Subcutaneous preadipocyte (primary cell): ENCODE results near the gene B4GAT1. TPM values are rescaled to one million over a fixed set of nuclear protein-coding genes. Genes with fewer than 3 reads are reported as not detected.

ENCODE experiments used
- small RNA-seq: library from RNA; depleted of rRNA; stranded (forward); fragments of <200 nt; gene quantifications from one replicate; pipeline ENCODE3, GENCODE V24; 2012
- total RNA-seq: library from RNA; depleted of rRNA; stranded (reverse); fragments of >200 nt; gene quantifications from 2 replicates; pipeline ENCODE4 v1.2.3, GENCODE V29; 2012

B4GAT1 gene
- 17.2 and 19.8 TPM in 2 replicates for total RNA-seq

GRCh38 chr11:66347425-66348276, at the start of gene B4GAT1:
Gene B4GAT1, minus strand, starts transcription at chr11:66347629. Its CDS starts 84 bp downstream, at chr11:66347545.

GRCh38 chr11:66371627-66372415, 24.4 kb upstream of the B4GAT1 start, which contains the start of gene SLC29A2:
Gene SLC29A2, minus strand, starts transcription at chr11:66371760. Its CDS starts 169 bp downstream, at chr11:66371591.

GRCh38 chr11:66344550-66345315, 2.7 kb downstream of the B4GAT1 start, which contains the start of gene BRMS1:
Gene BRMS1, minus strand, starts transcription at chr11:66345104. Its CDS starts 2,870 bp downstream, at chr11:66342234.

GRCh38 chr11:66336234-66337102, 11.0 kb downstream of the B4GAT1 start, which contains the start of gene RIN1:
Gene RIN1, minus strand, starts transcription at chr11:66336434. Its CDS starts 32 bp downstream, at chr11:66336402.

GRCh38 chr11:66316849-66317251, 30.6 kb downstream of the B4GAT1 start, which contains the start of gene CD248:
Gene CD248, minus strand, starts transcription at chr11:66317044. Its CDS starts 17 bp downstream, at chr11:66317027.

Small RNA genes lying within 50 kb of the gene (small RNA-seq; reads per million reads assigned to genes)
- not detected for gene RF00017
- gene RNU1-84P: 2.0 reads per million, percentile 79 among the genes with 10 or more reads in this experiment

Other genes starting within 250 kb of the B4GAT1 start
- gene KLC2, start 89.9 kb downstream of the B4GAT1 start, total RNA-seq: 14.0 and 17.0 TPM in 2 replicates
- 81.6 and 93.1 TPM in 2 replicates for gene RAB1B, start 79.0 kb downstream of the B4GAT1 start, total RNA-seq
- 0.73 TPM in 1 of 2 replicates, not detected in the other for gene CNIH2, start 69.5 kb downstream of the B4GAT1 start, total RNA-seq
- gene YIF1A, start 58.5 kb downstream of the B4GAT1 start, total RNA-seq: 167 and 193 TPM in 2 replicates
- under 0.01 and 0.20 TPM in 2 replicates for gene TMEM151A, start 55.7 kb downstream of the B4GAT1 start, total RNA-seq
- gene CD248, start 30.6 kb downstream of the B4GAT1 start, total RNA-seq: 63.5 and 135 TPM in 2 replicates
- 53.3 and 68.2 TPM in 2 replicates for gene RIN1, start 11.2 kb downstream of the B4GAT1 start, total RNA-seq
- gene BRMS1, start 2.5 kb downstream of the B4GAT1 start, total RNA-seq: 39.7 and 45.0 TPM in 2 replicates
- gene SLC29A2, start 24.1 kb upstream of the B4GAT1 start, total RNA-seq: 0.37 and 0.39 TPM in 2 replicates
- gene NPAS4, start 73.4 kb upstream of the B4GAT1 start, total RNA-seq: not detected in 2 replicates
- 38.9 and 43.7 TPM in 2 replicates for gene MRPL11, start 91.2 kb upstream of the B4GAT1 start, total RNA-seq
- gene PELI3, start 119.3 kb upstream of the B4GAT1 start, total RNA-seq: 8.5 and 11.5 TPM in 2 replicates
- gene DPP3, start 132.8 kb upstream of the B4GAT1 start, total RNA-seq: 43.4 and 48.5 TPM in 2 replicates
- 29.1 and 31.2 TPM in 2 replicates for gene BBS1, start 163.0 kb upstream of the B4GAT1 start, total RNA-seq
- 8.8 and 12.9 TPM in 2 replicates for gene ZDHHC24, start 198.4 kb upstream of the B4GAT1 start, total RNA-seq
- gene ACTN3, start 199.3 kb upstream of the B4GAT1 start, total RNA-seq: under 0.01 TPM in 1 of 2 replicates, not detected in the other
- gene CTSF, start 221.0 kb upstream of the B4GAT1 start, total RNA-seq: 5.3 and 15.4 TPM in 2 replicates
- gene CCDC87, start 245.4 kb upstream of the B4GAT1 start, total RNA-seq: 0.37 and 0.78 TPM in 2 replicates
- 30.9 and 36.0 TPM in 2 replicates for gene CCS, start 245.6 kb upstream of the B4GAT1 start, total RNA-seq